Mucosa of rectum (tissue), 2 donors: ENCODE data around the gene WFDC13.
"Not testable (repeated sequence)": the region's sequence is repeated elsewhere in the genome, so short reads cannot be mapped to it uniquely, and the experiment has no call there.

ENCODE experiments used
- H3K27ac ChIP-seq, 2 donors: one replicate each; pipeline ENCODE4 v1.7.0; 2013; ENCODE audit warnings: inconsistent platforms in 2 of 2, low read depth in 2 of 2, low read length in 2 of 2
- H3K27me3 ChIP-seq, 2 donors: one replicate each; pipeline ENCODE4 v1.7.0; 2013; ENCODE audit warnings: low read length in 2 of 2; ENCODE audit not compliant: control insufficient read depth in 2 of 2, insufficient read depth in 2 of 2
- H3K36me3 ChIP-seq, 2 donors: one replicate each; pipeline ENCODE4 v1.7.0; 2013; ENCODE audit warnings: low read length in 2 of 2; ENCODE audit not compliant: control insufficient read depth in 2 of 2, insufficient read depth in 2 of 2
- H3K4me1 ChIP-seq, 2 donors: one replicate each; pipeline ENCODE4 v1.7.0; 2013; ENCODE audit warnings: low read length in 2 of 2, mild to moderate bottlenecking in 1 of 2; ENCODE audit not compliant: control insufficient read depth in 2 of 2, insufficient read depth in 2 of 2
- H3K4me3 ChIP-seq, 2 donors: one replicate each; pipeline ENCODE4 v1.7.0; 2013; ENCODE audit warnings: low read length in 2 of 2
- H3K9ac ChIP-seq, 2 donors: one replicate each; pipeline ENCODE4 v1.7.0; 2013; ENCODE audit warnings: low read length in 2 of 2, low read depth in 1 of 2, mild to moderate bottlenecking in 1 of 2
- H3K9me3 ChIP-seq, 2 donors: one replicate each; pipeline ENCODE4 v1.7.0; 2013; ENCODE audit warnings: low read length in 2 of 2; ENCODE audit not compliant: control insufficient read depth in 2 of 2
- donor health status: healthy.
- donor health status: Normal muscosa, but diverticular disease.

WFDC13 gene

DNA sequence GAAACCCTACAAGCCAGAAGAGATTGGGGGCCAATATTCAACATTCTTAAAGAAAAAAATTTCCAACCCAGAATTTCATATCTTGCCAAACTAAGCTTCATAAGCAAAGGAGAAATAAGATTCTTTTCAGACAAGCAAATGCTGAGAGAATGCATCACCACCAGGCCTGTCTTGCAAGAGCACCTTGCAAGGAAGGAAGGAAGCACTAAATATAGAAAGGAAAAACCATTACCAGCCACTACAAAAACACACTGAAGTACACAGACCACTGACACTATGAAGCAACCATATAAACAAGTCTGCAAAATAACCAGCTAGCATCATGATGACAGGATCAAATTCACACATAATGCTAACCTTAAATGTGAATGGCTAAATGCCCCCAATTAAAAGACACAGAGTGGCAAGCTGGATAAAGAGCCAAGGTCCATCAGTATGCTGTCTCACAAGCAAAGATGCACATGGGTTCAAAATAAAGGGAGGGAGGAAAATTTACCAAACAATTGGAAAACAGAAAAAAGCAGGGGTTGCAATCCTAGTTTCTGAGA lies 14.4 kb downstream of the WFDC13 start:
- H3K4me1 ChIP-seq, H3K9ac ChIP-seq, H3K4me3 ChIP-seq, H3K27ac ChIP-seq, H3K36me3 ChIP-seq, H3K27me3 ChIP-seq, H3K9me3 ChIP-seq: not testable (repeated sequence)

DNA sequence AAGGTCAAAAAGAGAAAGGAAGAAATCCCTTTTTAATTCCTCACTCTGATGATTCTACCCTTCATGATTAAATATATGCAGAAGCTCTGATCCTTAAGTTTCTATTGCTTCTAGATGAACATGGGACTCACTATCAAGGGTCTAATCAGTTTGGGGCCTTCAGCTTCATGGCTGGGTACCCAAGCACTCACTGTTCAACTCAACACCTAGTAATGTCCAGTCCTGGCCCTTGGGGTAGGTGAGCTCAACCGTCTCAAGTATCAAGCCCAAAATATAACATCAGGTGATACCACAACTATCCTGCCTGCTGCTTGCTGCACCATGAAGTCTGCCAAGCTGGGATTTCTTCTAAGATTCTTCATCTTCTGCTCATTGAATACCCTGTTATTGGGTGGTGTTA lies 20.2 kb downstream of the WFDC13 start, which contains the start of gene SPINT4:
Gene SPINT4 (plus strand): TSS at position 301 of the 400 bp plus-strand sequence. CDS start 21 bp downstream, at position 322.
- H3K4me3 ChIP-seq = no peak within 1 kb of the TSS
- H3K36me3 ChIP-seq = no peaks in the 10 kb centered on the region
- H3K9me3 ChIP-seq = no peaks in the 10 kb centered on the region
- H3K4me1 ChIP-seq = no peaks in the 10 kb centered on the region
- H3K9ac ChIP-seq = no peak within 1 kb of the TSS
- H3K27ac ChIP-seq = no peak within 1 kb of the TSS
- no peaks in the 10 kb centered on the region for H3K27me3 ChIP-seq

DNA sequence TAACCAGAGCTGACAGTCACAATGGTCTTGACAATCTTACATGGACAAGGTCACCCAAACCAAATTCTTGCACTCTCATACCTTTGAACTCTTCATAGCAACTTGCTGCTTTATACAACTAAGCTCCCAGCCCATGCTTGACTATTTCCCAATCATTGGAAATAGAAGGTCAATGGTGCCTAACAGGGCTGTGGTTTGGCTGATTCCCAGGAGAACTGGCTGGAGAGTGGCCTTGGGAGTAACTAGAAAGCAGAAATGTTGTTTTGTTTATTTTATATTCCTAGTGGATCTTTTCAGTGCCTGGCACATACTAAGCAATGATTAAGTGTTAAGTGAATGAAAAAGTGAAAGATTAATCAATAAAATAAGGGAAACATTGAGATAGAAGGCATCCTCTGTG lies 23.3 kb downstream of the WFDC13 start:
- Histone ChIP-seq H3K9me3 (no peaks in the 10 kb centered on the region), H3K4me3 (no peak overlapping the region), H3K9ac (no peak overlapping the region), H3K36me3 (no peaks in the 10 kb centered on the region), H3K4me1 (no peaks in the 10 kb centered on the region), H3K27me3 (no peaks in the 10 kb centered on the region), H3K27ac (no peak overlapping the region)

DNA sequence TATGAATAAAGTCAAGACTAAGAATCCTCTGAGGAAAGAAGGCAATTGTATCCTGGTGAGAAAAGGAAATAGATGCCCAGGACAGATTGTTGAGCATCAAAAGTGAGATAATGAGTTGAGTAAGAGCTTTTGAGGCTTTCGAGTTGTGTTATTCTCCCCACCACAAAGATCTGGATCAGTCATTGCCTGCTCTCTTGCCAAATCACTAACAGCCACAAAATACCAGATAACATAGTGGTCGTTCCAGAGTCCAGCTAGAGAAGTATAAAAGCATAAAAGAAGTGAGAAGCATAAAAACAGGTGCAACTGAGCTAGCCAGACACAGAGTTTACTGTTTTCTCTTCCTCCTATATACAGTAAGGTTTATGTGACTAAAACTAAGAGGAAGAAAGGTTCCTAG lies 25.2 kb downstream of the WFDC13 start:
- Histone ChIP-seq H3K36me3 (no peaks in the 10 kb centered on the region), H3K4me3 (no peak overlapping the region), H3K27me3 (no peaks in the 10 kb centered on the region), H3K9me3 (no peaks in the 10 kb centered on the region), H3K4me1 (no peaks in the 10 kb centered on the region), H3K27ac (no peak overlapping the region), H3K9ac (no peak overlapping the region)

DNA sequence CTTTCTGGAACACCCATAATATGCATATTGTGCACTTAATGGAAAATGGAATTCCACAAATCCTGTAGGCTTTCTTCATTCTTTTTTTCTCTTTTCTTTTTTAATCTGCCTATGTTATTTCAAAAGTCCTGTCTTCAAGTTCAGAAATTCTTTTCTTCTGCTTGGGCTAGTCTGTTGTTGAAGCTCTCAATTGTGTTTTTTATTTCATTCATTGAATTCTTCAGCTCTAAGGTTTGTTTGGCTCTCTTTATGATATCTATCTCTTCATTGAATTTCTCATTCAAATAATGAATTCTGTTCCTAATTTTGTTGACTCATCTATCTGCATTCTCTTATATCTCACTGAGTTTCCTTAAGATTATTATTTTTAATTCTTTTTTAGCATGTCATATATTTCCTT lies 30.4 kb downstream of the WFDC13 start:
- Histone ChIP-seq H3K9me3 (no peaks in the 10 kb centered on the region), H3K36me3 (no peaks in the 10 kb centered on the region), H3K4me3 (no peak overlapping the region), H3K27ac (no peak overlapping the region), H3K27me3 (no peaks in the 10 kb centered on the region), H3K4me1 (no peaks in the 10 kb centered on the region), H3K9ac (no peak overlapping the region)

DNA sequence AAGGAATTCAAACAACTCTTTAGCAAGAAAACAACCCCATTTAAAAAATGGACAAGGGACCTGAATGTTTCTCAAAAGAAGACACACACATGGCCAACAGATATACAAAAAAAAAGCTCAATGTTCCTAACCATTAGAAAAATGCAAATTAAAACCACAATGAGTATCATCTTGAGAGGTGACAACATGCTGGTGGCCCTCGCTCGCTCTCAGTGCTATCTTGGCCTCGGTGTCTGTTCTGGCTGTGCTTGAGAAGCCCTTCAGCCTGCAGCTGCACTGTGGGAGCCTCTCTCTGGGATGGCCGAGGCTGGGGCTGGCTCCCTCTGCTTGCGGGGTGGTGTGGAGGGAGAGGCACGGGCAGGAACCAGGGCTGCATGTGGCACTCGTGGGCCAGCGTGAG lies 33.7 kb downstream of the WFDC13 start:
- Histone ChIP-seq H3K27ac (no peak overlapping the region), H3K4me3 (no peak overlapping the region), H3K9me3 (no peaks in the 10 kb centered on the region), H3K36me3 (no peaks in the 10 kb centered on the region), H3K4me1 (no peaks in the 10 kb centered on the region), H3K9ac (no peak overlapping the region), H3K27me3 (no peaks in the 10 kb centered on the region)

DNA sequence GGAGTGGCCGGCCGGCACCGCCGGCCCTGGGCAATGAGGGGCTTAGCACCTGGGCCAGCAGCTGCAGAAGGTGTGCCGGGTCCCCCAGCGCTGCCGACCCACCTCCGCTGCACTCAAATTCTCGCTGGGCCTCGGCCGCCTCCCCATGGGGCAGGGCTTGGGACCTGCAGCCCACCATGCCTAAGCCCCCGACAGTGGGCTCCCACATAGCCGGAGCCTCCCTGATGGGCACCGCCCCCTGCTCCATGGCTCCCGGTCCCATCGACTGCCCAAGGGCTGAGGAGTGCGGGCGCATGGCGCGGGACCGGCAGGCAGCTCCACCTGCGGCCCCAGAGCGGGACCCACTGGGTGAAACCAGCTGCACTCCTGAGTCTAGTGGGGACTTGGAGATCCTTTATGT lies 34.1 kb downstream of the WFDC13 start:
- Histone ChIP-seq H3K9ac (no peak overlapping the region), H3K9me3 (no peaks in the 10 kb centered on the region), H3K4me1 (no peaks in the 10 kb centered on the region), H3K27ac (no peak overlapping the region), H3K36me3 (no peaks in the 10 kb centered on the region), H3K4me3 (no peak overlapping the region), H3K27me3 (no peaks in the 10 kb centered on the region)

DNA sequence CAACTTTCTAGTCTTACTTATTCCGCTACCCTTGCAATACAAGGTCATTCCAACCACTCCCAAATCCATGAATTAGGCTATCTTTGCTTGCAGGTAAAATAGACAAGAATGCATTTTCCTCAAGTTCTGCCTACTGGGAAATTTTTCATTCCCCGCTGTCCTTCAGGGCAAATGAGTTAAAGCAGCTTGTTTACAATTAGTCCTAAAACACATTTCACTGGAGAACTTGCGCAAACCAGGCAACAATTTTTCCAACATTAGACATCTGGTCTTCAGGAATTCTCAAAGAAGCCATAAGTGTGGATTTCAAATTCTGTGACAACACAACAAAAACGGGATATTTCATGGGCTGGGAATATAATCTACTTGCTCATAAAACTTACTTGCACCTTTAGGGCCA lies 40.8 kb downstream of the WFDC13 start:
- Histone ChIP-seq H3K27ac (no peak overlapping the region), H3K9ac (no peak overlapping the region), H3K4me1 (no peaks in the 10 kb centered on the region), H3K36me3 (no peaks in the 10 kb centered on the region), H3K4me3 (no peak overlapping the region), H3K27me3 (no peaks in the 10 kb centered on the region), H3K9me3 (no peaks in the 10 kb centered on the region)

DNA sequence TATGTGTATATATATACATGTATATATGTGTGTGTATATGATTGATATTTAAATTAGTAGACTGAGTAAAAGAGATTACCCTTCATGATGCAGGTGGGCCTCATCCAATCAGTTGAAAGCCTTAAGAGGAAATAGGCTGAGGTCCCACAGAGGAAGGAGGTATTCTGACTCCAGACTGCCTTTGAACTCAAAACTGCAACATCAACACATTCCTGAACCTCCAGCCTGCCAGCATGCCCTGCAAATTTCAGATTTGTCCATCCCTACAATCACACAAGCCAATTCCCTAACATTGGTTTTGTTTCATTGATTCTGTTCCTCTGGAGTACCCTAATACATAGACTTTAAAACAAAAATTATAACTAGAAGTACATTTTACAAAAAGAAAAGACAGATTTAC lies 43.2 kb downstream of the WFDC13 start:
- H3K36me3 ChIP-seq = no peaks in the 10 kb centered on the region
- H3K27ac ChIP-seq = no peak overlapping the region
- H3K4me3 ChIP-seq = no peak overlapping the region
- H3K4me1 ChIP-seq = no peaks in the 10 kb centered on the region
- no peaks in the 10 kb centered on the region for H3K9me3 ChIP-seq
- H3K9ac ChIP-seq = no peak overlapping the region
- H3K27me3 ChIP-seq = peaks cover 0 to 2% of the 10 kb centered on the region in 2 donors

DNA sequence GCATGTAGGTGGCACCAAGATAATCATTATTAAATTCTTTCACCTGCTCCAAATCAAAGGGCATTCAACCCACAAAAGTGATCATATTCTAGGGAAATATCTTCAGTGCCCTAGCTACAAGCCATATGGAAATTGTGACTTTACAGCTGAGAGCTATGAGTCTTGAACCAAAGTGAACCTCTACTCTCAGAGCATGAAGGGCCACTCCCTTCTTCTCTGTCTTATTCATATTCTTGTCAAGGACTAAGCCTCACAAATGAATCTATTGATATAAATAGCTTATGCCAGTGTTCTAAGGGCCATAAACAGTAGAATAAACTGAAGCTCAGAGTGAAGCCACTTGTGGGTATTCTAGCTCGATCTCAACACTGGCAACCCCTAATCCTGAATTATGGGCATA lies 49.9 kb downstream of the WFDC13 start:
- H3K4me1 ChIP-seq = no peaks in the 10 kb centered on the region
- no peak overlapping the region for H3K4me3 ChIP-seq
- no peaks in the 10 kb centered on the region for H3K9me3 ChIP-seq
- H3K9ac ChIP-seq = no peak overlapping the region
- no peak overlapping the region for H3K27ac ChIP-seq
- H3K36me3 ChIP-seq = no peaks in the 10 kb centered on the region
- H3K27me3 ChIP-seq = peaks cover 0 to 2% of the 10 kb centered on the region in 2 donors

DNA sequence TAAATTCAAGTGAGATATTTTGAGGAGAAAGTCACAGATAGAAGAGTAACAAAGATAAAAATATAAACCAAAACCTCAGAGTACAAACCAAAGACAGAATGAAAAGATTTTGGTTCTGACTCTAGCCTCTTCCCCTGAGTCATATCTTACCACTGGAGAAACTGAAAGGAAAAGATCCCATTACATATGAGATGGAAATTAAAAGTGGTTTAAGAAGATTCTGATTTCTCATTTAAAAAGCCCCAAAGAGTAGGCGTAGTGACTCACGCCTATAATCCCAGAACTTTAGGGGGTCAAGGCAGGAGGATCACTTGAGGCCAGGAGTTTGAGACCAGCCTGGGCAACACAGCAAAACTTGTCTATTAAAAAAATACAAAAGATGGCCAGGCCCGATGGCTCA lies 50.9 kb downstream of the WFDC13 start:
- no peaks in the 10 kb centered on the region for H3K9me3 ChIP-seq
- peaks cover 0 to 2% of the 10 kb centered on the region in 2 donors for H3K27me3 ChIP-seq

More for the DNA sequence above, 50.9 kb downstream of the WFDC13 start:
- no peaks in the 10 kb centered on the region for H3K36me3 ChIP-seq
- no peak overlapping the region for H3K27ac ChIP-seq
- H3K4me3 ChIP-seq = no peak overlapping the region
- H3K4me1 ChIP-seq = no peaks in the 10 kb centered on the region
- H3K9ac ChIP-seq = no peak overlapping the region
